Colonic mucosa (tissue), 4 donors: ENCODE measurements around the gene ASTN2. TPM values are rescaled to one million over a fixed set of nuclear protein-coding genes. Genes with fewer than 3 reads are reported as not detected.

Source experiments
- DNase-seq: peaks from one replicate; pipeline ENCODE4 v3.0.0-alpha.2; 2020
- H3K27ac ChIP-seq: fragments of 200-600 bp; one replicate; pipeline ENCODE4 v1.8.0; 2021
- H3K27me3 ChIP-seq: fragments of 200-600 bp; one replicate; pipeline ENCODE4 v1.8.0; 2021
- H3K36me3 ChIP-seq: fragments of 200-600 bp; one replicate; pipeline ENCODE4 v1.8.0; 2021
- H3K4me1 ChIP-seq: fragments of 200-600 bp; one replicate; pipeline ENCODE4 v1.8.0; 2021; ENCODE audit warnings: mild to moderate bottlenecking
- H3K4me3 ChIP-seq: fragments of 200-600 bp; one replicate; pipeline ENCODE4 v1.8.0; 2021
- H3K9ac ChIP-seq, 2 donors: one replicate each; pipeline ENCODE4 v1.7.0; 2013; ENCODE audit warnings: control low read depth in 2 of 2, low read depth in 2 of 2, low read length in 2 of 2
- H3K9me3 ChIP-seq: fragments of 200-600 bp; one replicate; pipeline ENCODE4 v1.8.0; 2021
- CTCF ChIP-seq: fragments of 200-600 bp; IDR thresholded peaks from one replicate; pipeline ENCODE4 v1.8.0; 2022; ENCODE audit warnings: antibody characterized with exemption, mild to moderate bottlenecking
- intact Hi-C: fragments of 100-400 bp; cut with DNase I; formaldehyde crosslinking; loops from one replicate; pipeline ENCODE4 v1.14.1; 2022
- total RNA-seq, 2 donors: library from RNA; stranded (reverse); fragmentation: NEBNext Ultra II Directional in 1 of 2; extraction: Animal tissue kit (Norgen Biotek cat#: 25700) in 1 of 2; gene quantifications; one replicate each; pipeline ENCODE4 v1.2.1, GENCODE V29; 2021
- donor health status: healthy.
- donor health status: DM: no; HTN: no; CAD: no.
- donor health status: DM: no; HTN: no; CAD: no.

Gene ASTN2
- total RNA-seq, 2 donors from 2014 or later = 2.5 to 6.1 TPM

- no peak for DNase-seq
- Histone ChIP-seq H3K9me3 (no peaks in the 10 kb centered on the region), H3K27me3 (no peaks in the 10 kb centered on the region), H3K4me1 (no peaks in the 10 kb centered on the region), H3K27ac (no peak overlapping the region), H3K36me3 (no peaks in the 10 kb centered on the region), H3K4me3 (no peak overlapping the region), H3K9ac (no peak overlapping the region)
- intact Hi-C loops = no loop called here
- no peak for TF ChIP-seq CTCF
Measured at GRCh38 chr9:116452634-116453033, 962.2 kb downstream of the ASTN2 start.

- intact Hi-C loops = no loop called here
- TF ChIP-seq CTCF = no peak
Measured at GRCh38 chr9:116452227-116452626, 962.6 kb downstream of the ASTN2 start.

GRCh38 chr9:116451500-116452115 lies 963.2 kb downstream of the ASTN2 start:
- H3K9ac ChIP-seq = no peak overlapping the region
- DNase-seq = no peak
- H3K9me3 ChIP-seq = no peaks in the 10 kb centered on the region
- no peak for TF ChIP-seq CTCF
- H3K27ac ChIP-seq = no peak overlapping the region
- H3K36me3 ChIP-seq = no peaks in the 10 kb centered on the region
- no peak overlapping the region for H3K4me3 ChIP-seq
- H3K27me3 ChIP-seq = no peaks in the 10 kb centered on the region
- no peaks in the 10 kb centered on the region for H3K4me1 ChIP-seq
- intact Hi-C loops = no loop called here

More at GRCh38 chr9:116452227-116452626, 962.6 kb downstream of the ASTN2 start:
- no peak overlapping the region for H3K27ac ChIP-seq
- no peak for DNase-seq
- no peaks in the 10 kb centered on the region for H3K36me3 ChIP-seq
- H3K27me3 ChIP-seq = no peaks in the 10 kb centered on the region
- H3K9me3 ChIP-seq = no peaks in the 10 kb centered on the region
- no peak overlapping the region for H3K4me3 ChIP-seq
- no peaks in the 10 kb centered on the region for H3K4me1 ChIP-seq
- H3K9ac ChIP-seq = no peak overlapping the region

GRCh38 chr9:116450378-116451139 lies 964.3 kb downstream of the ASTN2 start:
- Histone ChIP-seq H3K4me1 (no peaks in the 10 kb centered on the region), H3K27ac (no peak overlapping the region), H3K9ac (no peak overlapping the region), H3K9me3 (no peaks in the 10 kb centered on the region), H3K27me3 (no peaks in the 10 kb centered on the region), H3K36me3 (no peaks in the 10 kb centered on the region), H3K4me3 (no peak overlapping the region)
- no peak for TF ChIP-seq CTCF
- DNase-seq = no peak
- intact Hi-C loops = no loop called here

GRCh38 chr9:116449949-116450348 lies 964.9 kb downstream of the ASTN2 start:
- intact Hi-C loops = no loop called here
- Histone ChIP-seq H3K9ac (no peak overlapping the region), H3K4me1 (no peaks in the 10 kb centered on the region), H3K36me3 (no peaks in the 10 kb centered on the region), H3K27me3 (no peaks in the 10 kb centered on the region), H3K4me3 (no peak overlapping the region), H3K27ac (no peak overlapping the region), H3K9me3 (no peaks in the 10 kb centered on the region)
- no peak for DNase-seq
- TF ChIP-seq CTCF = no peak
